ELF-1 (cell line): ENCODE data around the gene TMEM272.
"Not testable (repeated sequence)": the region's sequence is repeated elsewhere in the genome, so short reads cannot be mapped to it uniquely, and the experiment has no call there.

Source experiments
- DNase-seq: peaks from one replicate; pipeline ENCODE4 v3.0.0-alpha.2; 2016; ENCODE audit warnings: low read depth, low spot score

Gene TMEM272

GRCh38 chr13:51825165-51825592 is 19.8 kb downstream of the TMEM272 start:
- no peak for DNase-seq

- not testable (repeated sequence) for DNase-seq
Observed at GRCh38 chr13:51824712-51825111, 20.3 kb downstream of the TMEM272 start.

- no peak for DNase-seq
Observed at GRCh38 chr13:51823863-51824262, 21.1 kb downstream of the TMEM272 start.

- no peak for DNase-seq
Observed at GRCh38 chr13:51823359-51823758, 21.6 kb downstream of the TMEM272 start.

- no peak for DNase-seq
Observed at GRCh38 chr13:51822106-51822815, 22.7 kb downstream of the TMEM272 start.

- no peak for DNase-seq
Observed at GRCh38 chr13:51821606-51822005, 23.4 kb downstream of the TMEM272 start.

- DNase-seq: no peak
Observed at GRCh38 chr13:51820016-51820597, 24.9 kb downstream of the TMEM272 start.

- DNase-seq: no peak
Observed at GRCh38 chr13:51819544-51819943, 25.4 kb downstream of the TMEM272 start.

GRCh38 chr13:51818781-51819511 is 26.0 kb downstream of the TMEM272 start:
- no peak for DNase-seq

- DNase-seq: no peak
Observed at GRCh38 chr13:51818276-51818675, 26.7 kb downstream of the TMEM272 start.

- DNase-seq: no peak
Observed at GRCh38 chr13:51817717-51818116, 27.3 kb downstream of the TMEM272 start.

GRCh38 chr13:51816604-51817249 is 28.2 kb downstream of the TMEM272 start:
- peak; percentile 91 for DNase-seq

- no peak for DNase-seq
Observed at GRCh38 chr13:51815848-51816247, 29.1 kb downstream of the TMEM272 start.

- DNase-seq: peak; percentile 88
Observed at GRCh38 chr13:51814825-51815650, 29.9 kb downstream of the TMEM272 start.

- no peak for DNase-seq
Observed at GRCh38 chr13:51814071-51814470, 30.9 kb downstream of the TMEM272 start.

GRCh38 chr13:51811920-51812451 is 33.0 kb downstream of the TMEM272 start:
- DNase-seq: no peak

GRCh38 chr13:51811046-51811445 is 33.9 kb downstream of the TMEM272 start:
- no peak for DNase-seq

- DNase-seq: no peak
Observed at GRCh38 chr13:51808811-51809210, 36.2 kb downstream of the TMEM272 start.

- no peak for DNase-seq
Observed at GRCh38 chr13:51807041-51807440, 37.9 kb downstream of the TMEM272 start.

- DNase-seq: no peak
Observed at GRCh38 chr13:51806566-51806965, 38.4 kb downstream of the TMEM272 start.

GRCh38 chr13:51805925-51806324 is 39.1 kb downstream of the TMEM272 start:
- DNase-seq: no peak
